Tibial nerve (tissue), 4 donors: ENCODE measurements around the gene TIRAP. TPM values are rescaled to one million over a fixed set of nuclear protein-coding genes. Genes with fewer than 3 reads are reported as not detected.

Source experiments
- DNase-seq, 2 donors: peaks; one replicate each; pipeline ENCODE4 v3.0.0-alpha.2; 2019; ENCODE audit warnings: low spot score in 2 of 2
- H3K27ac ChIP-seq, 4 donors: fragments of 200-600 bp; sonication (generic) in 3 of 4; one replicate each; pipeline ENCODE4 v1.5.1; 2017 to 2019; ENCODE audit warnings: mild to moderate bottlenecking in 1 of 4
- H3K27me3 ChIP-seq, 2 donors: fragments of 200-600 bp; sonication (generic) in 1 of 2; one replicate each; pipeline versions ENCODE4 v1.5.1 to v1.6.0; 2017 to 2019
- H3K36me3 ChIP-seq, 3 donors: fragments of 200-600 bp; sonication (generic); one replicate each; pipeline ENCODE4 v1.5.1; 2018 to 2019
- H3K4me1 ChIP-seq, 4 donors: fragments of 200-600 bp; sonication (generic) in 3 of 4; one replicate each; pipeline ENCODE4 v1.5.1; 2017 to 2019
- H3K4me3 ChIP-seq, 4 donors: fragments of 200-600 bp; sonication (generic) in 3 of 4; one replicate each; pipeline ENCODE4 v1.5.1; 2017 to 2019; ENCODE audit warnings: mild to moderate bottlenecking in 1 of 4, moderate library complexity in 1 of 4
- H3K9me3 ChIP-seq, 4 donors: fragments of 200-600 bp; sonication (generic) in 3 of 4; one replicate each; pipeline ENCODE4 v1.5.1; 2017 to 2019
- EP300 ChIP-seq, 2 donors: sonication (generic); formaldehyde crosslinking; IDR thresholded peaks; one replicate each; pipeline ENCODE4 v1.6.1; 2017; ENCODE audit warnings: antibody characterized with exemption in 2 of 2, mild to moderate bottlenecking in 1 of 2
- POLR2A ChIP-seq, 2 donors: fragments of 450-650 bp; IDR thresholded peaks; one replicate each; pipeline ENCODE4 v1.6.1; 2017; ENCODE audit warnings: antibody characterized with exemption in 2 of 2, mild to moderate bottlenecking in 2 of 2, moderate library complexity in 2 of 2
- WGBS, 2 donors: methylation state at CpG; one replicate each; pipeline ENCODE4 v1.1.5; 2018; 5-methylcytosine and 5-hydroxymethylcytosine counted together
- total RNA-seq, 4 donors: library from RNA; depleted of rRNA; stranded (reverse); fragments of >200 nt; gene quantifications; one replicate each; pipeline ENCODE4 v1.1.0, GENCODE V29; 2016
- TF ChIP-seq, protein P1 (sequence below), 5 experiments: fragments of 200-600 bp in 3 of 5; fragments of 450-650 bp in 2 of 5; sonication (generic) in 3 of 5; IDR thresholded peaks; one replicate each; pipeline ENCODE4 v1.5.1; 2016 to 2019; ENCODE audit warnings: antibody characterized with exemption in 5 of 5, mild to moderate bottlenecking in 3 of 5, moderate library complexity in 2 of 5

Gene TIRAP
- total RNA-seq, 4 donors from 2014 or later: 13.8 to 16.3 (median 14.6) TPM

DNA sequence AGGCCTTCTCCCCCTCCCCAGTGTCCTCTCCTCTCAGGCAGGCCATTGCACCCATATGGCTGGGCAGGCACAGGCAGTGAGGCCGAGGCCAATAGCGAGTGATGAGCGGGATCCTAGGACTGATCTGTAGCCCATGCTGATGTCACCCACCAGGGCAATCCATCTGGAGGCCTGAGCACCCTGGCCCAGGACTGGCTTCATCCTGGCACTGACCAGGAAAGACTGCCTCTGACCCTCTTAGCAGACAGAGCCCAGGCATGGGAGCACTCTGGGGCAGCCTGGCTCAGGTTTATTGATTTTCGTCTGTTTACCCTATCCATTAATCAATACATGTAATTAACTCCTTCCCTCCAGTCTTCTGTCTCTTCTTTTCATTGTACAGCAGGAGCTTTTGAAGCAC is 5.1 kb upstream of the TIRAP start:
- Histone ChIP-seq H3K4me1 (peaks cover 0 to 19% (median 3%) of the 10 kb centered on the region in 4 donors), H3K9me3 (no peaks in the 10 kb centered on the region), H3K27ac (no peak overlapping the region), H3K36me3 (peaks cover 0 to 64% (median 0%) of the 10 kb centered on the region in 3 donors), H3K4me3 (no peak overlapping the region), H3K27me3 (no peaks in the 10 kb centered on the region)
- no peak for DNase-seq
- TF ChIP-seq, protein P1, sequence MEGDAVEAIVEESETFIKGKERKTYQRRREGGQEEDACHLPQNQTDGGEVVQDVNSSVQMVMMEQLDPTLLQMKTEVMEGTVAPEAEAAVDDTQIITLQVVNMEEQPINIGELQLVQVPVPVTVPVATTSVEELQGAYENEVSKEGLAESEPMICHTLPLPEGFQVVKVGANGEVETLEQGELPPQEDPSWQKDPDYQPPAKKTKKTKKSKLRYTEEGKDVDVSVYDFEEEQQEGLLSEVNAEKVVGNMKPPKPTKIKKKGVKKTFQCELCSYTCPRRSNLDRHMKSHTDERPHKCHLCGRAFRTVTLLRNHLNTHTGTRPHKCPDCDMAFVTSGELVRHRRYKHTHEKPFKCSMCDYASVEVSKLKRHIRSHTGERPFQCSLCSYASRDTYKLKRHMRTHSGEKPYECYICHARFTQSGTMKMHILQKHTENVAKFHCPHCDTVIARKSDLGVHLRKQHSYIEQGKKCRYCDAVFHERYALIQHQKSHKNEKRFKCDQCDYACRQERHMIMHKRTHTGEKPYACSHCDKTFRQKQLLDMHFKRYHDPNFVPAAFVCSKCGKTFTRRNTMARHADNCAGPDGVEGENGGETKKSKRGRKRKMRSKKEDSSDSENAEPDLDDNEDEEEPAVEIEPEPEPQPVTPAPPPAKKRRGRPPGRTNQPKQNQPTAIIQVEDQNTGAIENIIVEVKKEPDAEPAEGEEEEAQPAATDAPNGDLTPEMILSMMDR (IDR thresholded peaks at IDR 0.05): no peak
- TF ChIP-seq POLR2A (IDR thresholded peaks at IDR 0.05) (no peak), EP300 (IDR thresholded peaks at IDR 0.05) (no peak)
- 90 to 91% methylated on average over 4 of the region's 4 CpGs for WGBS, 2 donors

DNA sequence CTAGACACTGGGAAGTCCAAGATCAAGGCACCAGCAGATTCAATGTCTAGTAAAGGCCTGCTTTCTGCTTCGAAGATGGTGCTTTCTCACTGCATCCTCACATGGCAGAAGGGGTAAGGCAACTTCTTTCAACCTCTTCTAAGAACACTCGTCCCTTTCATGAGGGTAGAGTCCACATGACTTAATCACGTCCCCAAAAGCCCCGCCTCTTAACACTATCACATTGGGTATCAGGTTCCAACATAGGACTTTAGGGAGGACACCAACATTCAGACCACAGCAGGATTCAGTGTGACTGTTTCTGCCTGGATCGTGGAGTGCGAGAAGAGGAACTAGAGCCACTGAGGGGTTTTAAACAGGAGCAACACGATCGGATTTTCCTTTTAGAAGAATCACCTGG is 3.7 kb upstream of the TIRAP start:
- no peaks in the 10 kb centered on the region for H3K27me3 ChIP-seq
- no peak for TF ChIP-seq EP300 (IDR thresholded peaks at IDR 0.05)
- no peak for TF ChIP-seq POLR2A (IDR thresholded peaks at IDR 0.05)
- TF ChIP-seq, protein P1 (IDR thresholded peaks at IDR 0.05): no peak
- no peaks in the 10 kb centered on the region for H3K9me3 ChIP-seq
- H3K4me1 ChIP-seq: peaks cover 0 to 26% (median 5%) of the 10 kb centered on the region in 4 donors
- peaks cover 0 to 50% (median 0%) of the 10 kb centered on the region in 3 donors for H3K36me3 ChIP-seq
- DNase-seq: no peak
- H3K4me3 ChIP-seq: no peak overlapping the region
- 66 to 75% methylated on average over 8 of the region's 8 CpGs for WGBS, 2 donors
- no peak overlapping the region for H3K27ac ChIP-seq

DNA sequence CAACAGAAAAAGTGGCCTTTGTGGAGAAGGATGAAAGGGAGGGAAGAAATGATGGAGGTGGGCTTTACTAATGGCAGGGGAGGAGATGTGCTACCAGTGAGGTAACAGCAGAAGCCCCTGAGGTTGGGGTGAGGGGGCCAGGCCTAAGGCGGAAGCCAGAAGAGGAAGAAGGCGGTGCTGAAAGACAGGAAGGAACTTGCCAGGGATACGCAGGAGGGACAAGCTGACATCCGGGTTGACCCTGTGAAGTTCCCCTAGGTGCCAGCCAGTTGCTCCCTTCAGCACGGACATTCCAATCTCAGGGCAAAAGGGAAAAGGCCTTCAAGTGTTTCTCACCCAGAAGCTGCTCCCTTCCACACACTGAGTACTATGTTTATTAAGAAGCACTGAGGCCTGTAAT is 2.3 kb upstream of the TIRAP start:
- no peak overlapping the region for H3K4me3 ChIP-seq
- H3K9me3 ChIP-seq: no peaks in the 10 kb centered on the region
- H3K4me1 ChIP-seq: peaks cover 0 to 36% (median 5%) of the 10 kb centered on the region in 4 donors
- DNase-seq: no peak
- WGBS, 2 donors: 62 to 70% methylated on average over 5 of the region's 5 CpGs
- no peak for TF ChIP-seq POLR2A (IDR thresholded peaks at IDR 0.05)
- no peak for TF ChIP-seq EP300 (IDR thresholded peaks at IDR 0.05)
- TF ChIP-seq, protein P1 (IDR thresholded peaks at IDR 0.05): no peak
- H3K27me3 ChIP-seq: no peaks in the 10 kb centered on the region
- no peak overlapping the region for H3K27ac ChIP-seq
- peaks cover 0 to 36% (median 0%) of the 10 kb centered on the region in 3 donors for H3K36me3 ChIP-seq

DNA sequence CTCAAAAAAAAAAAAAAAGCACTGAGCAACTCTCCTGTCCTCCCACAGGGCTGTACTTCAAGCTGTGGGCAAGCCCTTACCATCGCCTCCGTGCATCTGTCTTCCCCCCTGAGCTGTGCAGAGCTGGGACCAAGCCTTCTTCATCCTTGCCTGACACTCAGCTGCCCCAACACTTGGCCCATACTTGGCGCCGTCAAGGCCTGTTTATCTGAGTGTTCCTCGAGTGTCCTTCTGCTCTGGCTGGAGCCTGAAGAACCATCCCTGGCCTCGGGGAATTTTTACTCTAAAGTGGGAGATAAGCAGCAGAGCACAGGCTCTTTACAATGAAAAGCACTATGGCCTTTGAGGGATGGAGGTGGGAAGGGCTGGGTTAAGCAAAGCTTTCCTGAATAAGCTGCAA is 1.6 kb upstream of the TIRAP start:
- WGBS, 2 donors: 86 to 88% methylated on average over 6 of the region's 6 CpGs
- H3K9me3 ChIP-seq: no peaks in the 10 kb centered on the region
- peaks cover 0 to 36% (median 5%) of the 10 kb centered on the region in 4 donors for H3K4me1 ChIP-seq
- H3K27ac ChIP-seq: no peak overlapping the region
- H3K36me3 ChIP-seq: peaks cover 0 to 29% (median 0%) of the 10 kb centered on the region in 3 donors
- TF ChIP-seq, protein P1 (IDR thresholded peaks at IDR 0.05): no peak
- no peak for TF ChIP-seq EP300 (IDR thresholded peaks at IDR 0.05)
- TF ChIP-seq POLR2A (IDR thresholded peaks at IDR 0.05): no peak
- H3K27me3 ChIP-seq: no peaks in the 10 kb centered on the region
- no peak for DNase-seq
- no peak overlapping the region for H3K4me3 ChIP-seq

DNA sequence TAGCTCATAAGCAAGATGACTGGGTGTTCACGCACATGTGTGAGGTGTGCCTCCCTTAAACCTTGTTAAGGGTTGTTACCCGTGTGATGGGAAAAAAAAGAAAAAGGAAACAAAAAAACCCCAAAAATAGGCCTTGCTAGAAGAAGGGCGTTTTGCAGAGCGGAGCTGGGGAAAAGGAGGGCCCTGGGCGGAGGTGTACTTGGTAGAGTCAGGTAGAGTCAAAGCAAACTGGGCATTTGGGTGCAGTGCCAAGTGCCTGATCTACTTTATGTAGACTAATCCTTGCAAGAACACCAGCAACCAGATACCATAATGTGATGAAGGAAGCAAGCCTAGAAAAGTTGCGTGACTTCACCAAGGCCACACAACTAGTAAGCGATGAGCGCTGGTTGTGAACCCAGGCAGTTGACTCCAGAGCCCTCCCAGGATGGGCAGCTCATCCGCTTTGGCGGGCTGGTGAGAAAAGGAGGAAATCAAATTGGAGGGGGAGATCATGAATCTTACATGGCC is 1.2 kb upstream of the TIRAP start:
- peak overlapping the region; percentile 92 to 94 (median 93) for H3K27ac ChIP-seq
- H3K4me3 ChIP-seq: no peak overlapping the region
- H3K4me1 ChIP-seq: peaks cover 0 to 36% (median 5%) of the 10 kb centered on the region in 4 donors
- no peaks in the 10 kb centered on the region for H3K9me3 ChIP-seq
- TF ChIP-seq, protein P1 (IDR thresholded peaks at IDR 0.05): no peak
- TF ChIP-seq EP300 (IDR thresholded peaks at IDR 0.05) (no peak), POLR2A (IDR thresholded peaks at IDR 0.05) (no peak)
- WGBS, 2 donors: 91 to 92% methylated on average over 10 of the region's 10 CpGs
- no peaks in the 10 kb centered on the region for H3K27me3 ChIP-seq
- H3K36me3 ChIP-seq: peaks cover 0 to 27% (median 0%) of the 10 kb centered on the region in 3 donors
- no peak for DNase-seq
